Hepatic stellate cell (primary cell): ENCODE results near the gene ZNF92.
"Not testable (repeated sequence)": the region's sequence is repeated elsewhere in the genome, so short reads cannot be mapped to it uniquely, and the experiment has no call there.

Experiments used
- DNase-seq: peaks from one replicate; pipeline ENCODE4 v3.0.0; 2011; ENCODE audit warnings: low spot score

ZNF92 gene

GRCh38 chr7:65373608-65374351 is at the start of gene ZNF92:
TSS of gene ZNF92 (plus strand) at chr7:65373855. CDS start at chr7:65373998, 143 bp downstream.
- DNase-seq = peak; percentile 96

GRCh38 chr7:65325793-65326432 is 47.7 kb upstream of the ZNF92 start:
- DNase-seq = no peak

GRCh38 chr7:65338346-65338745 is 35.3 kb upstream of the ZNF92 start:
- DNase-seq = no peak

GRCh38 chr7:65339257-65339656 is 34.4 kb upstream of the ZNF92 start:
- no peak for DNase-seq

GRCh38 chr7:65342723-65343629 is 30.7 kb upstream of the ZNF92 start:
- no peak for DNase-seq

- not testable (repeated sequence) for DNase-seq
Observed at GRCh38 chr7:65344541-65344940, 29.1 kb upstream of the ZNF92 start.

- DNase-seq = no peak
Observed at GRCh38 chr7:65354263-65354662, 19.4 kb upstream of the ZNF92 start.

GRCh38 chr7:65369843-65370242 is 3.8 kb upstream of the ZNF92 start:
- no peak for DNase-seq

- peak; percentile 7 for DNase-seq
Observed at GRCh38 chr7:65371468-65371867, 2.2 kb upstream of the ZNF92 start.

GRCh38 chr7:65379318-65379717 is 5.7 kb downstream of the ZNF92 start:
- no peak for DNase-seq

GRCh38 chr7:65381742-65382141 is 8.1 kb downstream of the ZNF92 start:
- no peak for DNase-seq

- no peak for DNase-seq
Observed at GRCh38 chr7:65382452-65382851, 8.8 kb downstream of the ZNF92 start.

- DNase-seq = no peak
Observed at GRCh38 chr7:65387891-65388290, 14.2 kb downstream of the ZNF92 start.

- no peak for DNase-seq
Observed at GRCh38 chr7:65390588-65390987, 16.9 kb downstream of the ZNF92 start.

GRCh38 chr7:65397730-65398142 is 24.1 kb downstream of the ZNF92 start:
- no peak for DNase-seq

GRCh38 chr7:65398671-65399070 is 25.0 kb downstream of the ZNF92 start:
- DNase-seq = not testable (repeated sequence)

- not testable (repeated sequence) for DNase-seq
Observed at GRCh38 chr7:65399101-65399500, 25.4 kb downstream of the ZNF92 start.

GRCh38 chr7:65404020-65404419 is 30.4 kb downstream of the ZNF92 start:
- DNase-seq = no peak

- DNase-seq = not testable (repeated sequence)
Observed at GRCh38 chr7:65406706-65407105, 33.1 kb downstream of the ZNF92 start.

- no peak for DNase-seq
Observed at GRCh38 chr7:65409363-65409762, 35.7 kb downstream of the ZNF92 start.

GRCh38 chr7:65411249-65411648 is 37.6 kb downstream of the ZNF92 start:
- DNase-seq = no peak

GRCh38 chr7:65422670-65423069 is 49.0 kb downstream of the ZNF92 start:
- DNase-seq = no peak

GRCh38 chr7:65423286-65423685 is 49.6 kb downstream of the ZNF92 start:
- DNase-seq = not testable (repeated sequence)
